Fibroblast of lung (primary cell): ENCODE measurements around the gene GSG1. TPM values are rescaled to one million over a fixed set of nuclear protein-coding genes. Genes with fewer than 3 reads are reported as not detected.

Source experiments
- DNase-seq, 2 donors: peaks; one replicate each; pipeline versions ENCODE4 v3.0.0 to v3.0.0-alpha.2; 2010; ENCODE audit warnings: low read depth in 2 of 2
- H2AFZ ChIP-seq: 2 replicates; pipeline ENCODE4 v1.5.1; 2012; ENCODE audit warnings: low read length, control low read depth, inconsistent platforms
- H3K27ac ChIP-seq: 2 replicates; pipeline ENCODE4 v1.5.1; 2011; ENCODE audit warnings: low read length, control low read depth; ENCODE audit not compliant: insufficient read depth
- H3K27me3 ChIP-seq: 2 replicates; pipeline ENCODE4 v1.5.1; 2011; ENCODE audit warnings: mild to moderate bottlenecking, low read length; ENCODE audit not compliant: control insufficient read depth, insufficient read depth
- H3K36me3 ChIP-seq: 2 replicates; pipeline ENCODE4 v1.5.1; 2011; ENCODE audit warnings: low read length; ENCODE audit not compliant: control insufficient read depth, insufficient read depth
- H3K4me1 ChIP-seq: 2 replicates; pipeline ENCODE4 v1.5.1; 2011; ENCODE audit warnings: low read length; ENCODE audit not compliant: control insufficient read depth, insufficient read depth; ENCODE audit errors: extremely low read depth
- H3K4me2 ChIP-seq: 2 replicates; pipeline ENCODE4 v1.5.1; 2011; ENCODE audit warnings: low read length, control low read depth; ENCODE audit not compliant: insufficient read depth; ENCODE audit errors: extremely low read depth
- H3K4me3 ChIP-seq, 4 experiments: fragments of 200-600 bp in 1 of 4; sonication (generic) in 1 of 4; replicated peaks in 1 of 4; 2 replicates each; pipeline ENCODE4 v1.5.1; 2011 to 2016; ENCODE audit warnings: low read length in 4 of 4, low read depth in 3 of 4, mild to moderate bottlenecking in 3 of 4, control low read depth in 2 of 4, inconsistent platforms in 1 of 4, mixed read lengths in 1 of 4; ENCODE audit not compliant: insufficient read depth in 1 of 4; ENCODE audit errors: control extremely low read depth in 1 of 4
- H3K79me2 ChIP-seq: 2 replicates; pipeline ENCODE4 v1.5.1; 2012; ENCODE audit warnings: mild to moderate bottlenecking, low read length, inconsistent platforms; ENCODE audit not compliant: control insufficient read depth, insufficient read depth
- H3K9ac ChIP-seq: 2 replicates; pipeline ENCODE4 v1.5.1; 2011; ENCODE audit warnings: mild to moderate bottlenecking, low read length, control low read depth; ENCODE audit not compliant: insufficient read depth
- H3K9me3 ChIP-seq: 2 replicates; pipeline ENCODE4 v1.5.1; 2012; ENCODE audit warnings: low read depth, low read length; ENCODE audit not compliant: control insufficient read depth, insufficient read depth
- H4K20me1 ChIP-seq: 2 replicates; pipeline ENCODE4 v1.5.1; 2011; ENCODE audit warnings: low read length; ENCODE audit not compliant: control insufficient read depth, insufficient read depth; ENCODE audit errors: extremely low read depth
- EZH2 ChIP-seq: IDR thresholded peaks from 2 replicates; pipeline ENCODE4 v1.5.1; 2012; ENCODE audit warnings: low read length, control low read depth, mild to moderate bottlenecking; ENCODE audit errors: missing control alignments
- polyA plus RNA-seq, 2 donors: library from polyadenylated mRNA; depleted of rRNA in 1 of 2; stranded (reverse) in 1 of 2; unstranded in 1 of 2; fragments of >200 nt; gene quantifications; 2 replicates each; pipeline ENCODE4 v1.2.1, GENCODE V29; 2011 to 2012; ENCODE audit warnings: missing spikeins in 1 of 2
- total RNA-seq: library from RNA; depleted of rRNA; stranded (reverse); fragments of >200 nt; gene quantifications from 2 replicates; pipeline ENCODE4 v1.2.1, GENCODE V29; 2014
- TF ChIP-seq, protein P1 (sequence below), 2 donors: IDR thresholded peaks in 1 of 2; conservative IDR thresholded peaks in 1 of 2; 1 replicate in 1 of 2; 2 replicates in 1 of 2; pipeline ENCODE4 v1.5.1; 2011 to 2012; ENCODE audit warnings: low read length in 2 of 2, control low read depth in 1 of 2, inconsistent platforms in 1 of 2, low read depth in 1 of 2, mild to moderate bottlenecking in 1 of 2

The GSG1 gene
- total and polyA plus RNA-seq, 2 donors (not counting 1 experiment from before 2014, with no cell fraction given), result 0.66 to 0.93 TPM

DNA sequence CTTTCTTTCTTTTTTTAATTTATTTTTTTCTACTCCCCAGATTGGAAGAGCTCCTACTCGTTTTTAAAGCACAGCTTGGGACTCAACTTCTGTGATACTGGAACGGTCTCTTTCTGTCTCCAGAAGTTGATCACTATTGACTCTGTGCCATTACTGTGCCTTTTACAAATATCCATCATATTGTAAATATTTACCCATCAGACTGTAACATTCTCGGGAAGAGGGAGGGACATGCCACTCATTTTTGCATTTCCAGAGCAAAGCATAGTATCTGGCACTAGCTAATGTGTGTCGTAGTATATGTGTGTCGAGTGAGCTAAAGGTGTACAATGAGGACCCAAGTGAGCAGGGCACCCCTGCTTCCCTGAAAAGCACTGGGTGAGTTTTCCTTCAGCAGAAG lies 24.0 kb upstream of the GSG1 start:
- DNase-seq, result no peak
- Histone ChIP-seq H3K27ac (no peak overlapping the region), H2AFZ (no peak overlapping the region), H3K4me3 (no peak overlapping the region), H3K36me3 (no peaks in the 10 kb centered on the region), H3K27me3 (no peaks in the 10 kb centered on the region), H4K20me1 (no peaks in the 10 kb centered on the region), H3K9me3 (no peaks in the 10 kb centered on the region), H3K4me1 (peaks cover 6% of the 10 kb centered on the region), H3K4me2 (no peak overlapping the region), H3K79me2 (no peaks in the 10 kb centered on the region), H3K9ac (no peak overlapping the region)
- TF ChIP-seq, protein P1, sequence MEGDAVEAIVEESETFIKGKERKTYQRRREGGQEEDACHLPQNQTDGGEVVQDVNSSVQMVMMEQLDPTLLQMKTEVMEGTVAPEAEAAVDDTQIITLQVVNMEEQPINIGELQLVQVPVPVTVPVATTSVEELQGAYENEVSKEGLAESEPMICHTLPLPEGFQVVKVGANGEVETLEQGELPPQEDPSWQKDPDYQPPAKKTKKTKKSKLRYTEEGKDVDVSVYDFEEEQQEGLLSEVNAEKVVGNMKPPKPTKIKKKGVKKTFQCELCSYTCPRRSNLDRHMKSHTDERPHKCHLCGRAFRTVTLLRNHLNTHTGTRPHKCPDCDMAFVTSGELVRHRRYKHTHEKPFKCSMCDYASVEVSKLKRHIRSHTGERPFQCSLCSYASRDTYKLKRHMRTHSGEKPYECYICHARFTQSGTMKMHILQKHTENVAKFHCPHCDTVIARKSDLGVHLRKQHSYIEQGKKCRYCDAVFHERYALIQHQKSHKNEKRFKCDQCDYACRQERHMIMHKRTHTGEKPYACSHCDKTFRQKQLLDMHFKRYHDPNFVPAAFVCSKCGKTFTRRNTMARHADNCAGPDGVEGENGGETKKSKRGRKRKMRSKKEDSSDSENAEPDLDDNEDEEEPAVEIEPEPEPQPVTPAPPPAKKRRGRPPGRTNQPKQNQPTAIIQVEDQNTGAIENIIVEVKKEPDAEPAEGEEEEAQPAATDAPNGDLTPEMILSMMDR (conservative IDR thresholded peaks at IDR 0.05 in 1 of 2, IDR thresholded peaks at IDR 0.05 in 1 of 2; ENCODE audit: low read depth in 1 of 2, low read length in 2 of 2), result no peak
- TF ChIP-seq EZH2, result no peak

DNA sequence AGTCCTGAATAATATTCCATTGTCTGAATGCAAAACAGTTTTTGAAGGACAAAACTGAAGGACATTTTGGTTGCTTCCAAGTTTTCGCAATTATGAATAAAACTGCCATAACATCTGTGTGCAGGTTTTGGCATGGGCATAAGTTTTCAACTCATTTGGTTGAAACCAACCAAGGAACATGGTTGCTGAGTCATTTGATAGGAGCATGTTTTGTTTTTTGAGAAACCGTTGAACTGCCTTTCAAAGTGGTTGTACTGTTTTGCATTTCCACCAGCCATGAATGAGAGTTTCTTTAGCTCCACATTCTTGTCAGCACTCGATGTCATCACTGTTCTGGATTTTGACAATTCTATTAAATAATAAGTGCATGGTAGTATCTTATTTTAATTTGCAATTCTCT lies 23.0 kb upstream of the GSG1 start:
- Histone ChIP-seq H3K79me2 (no peaks in the 10 kb centered on the region), H4K20me1 (no peaks in the 10 kb centered on the region), H3K4me2 (no peak overlapping the region), H3K36me3 (no peaks in the 10 kb centered on the region), H3K4me3 (no peak overlapping the region), H3K27ac (no peak overlapping the region), H3K9ac (no peak overlapping the region), H3K4me1 (peaks cover 6% of the 10 kb centered on the region), H3K9me3 (no peaks in the 10 kb centered on the region), H2AFZ (no peak overlapping the region), H3K27me3 (no peaks in the 10 kb centered on the region)
- TF ChIP-seq, protein P1 (conservative IDR thresholded peaks at IDR 0.05 in 1 of 2, IDR thresholded peaks at IDR 0.05 in 1 of 2; ENCODE audit: low read depth in 1 of 2, low read length in 2 of 2), result no peak
- no peak for TF ChIP-seq EZH2
- peak in 1 of 2 donors; percentile 20 for DNase-seq

DNA sequence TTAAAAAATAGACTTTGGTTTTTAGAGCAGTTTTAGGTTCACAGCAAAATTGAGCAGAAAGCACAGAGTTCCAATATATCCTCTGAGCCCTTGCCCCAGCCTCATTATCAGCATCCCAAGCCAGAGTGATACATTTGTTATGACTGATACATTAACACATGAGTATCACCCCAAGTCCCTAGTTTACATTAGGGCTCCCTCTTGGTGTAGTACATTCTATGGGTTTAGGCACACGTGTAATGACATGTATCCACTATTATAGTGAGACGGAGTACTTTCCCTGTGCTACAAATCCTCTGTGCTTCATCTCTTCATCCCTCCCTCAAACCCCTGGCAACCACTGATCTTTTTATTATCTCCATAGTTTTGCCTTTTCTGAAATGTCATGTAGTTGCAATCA lies 22.5 kb upstream of the GSG1 start:
- no peaks in the 10 kb centered on the region for H3K27me3 ChIP-seq
- no peak overlapping the region for H3K27ac ChIP-seq
- no peak for DNase-seq
- no peaks in the 10 kb centered on the region for H3K9me3 ChIP-seq
- H3K4me3 ChIP-seq, result no peak overlapping the region
- H2AFZ ChIP-seq, result no peak overlapping the region
- H4K20me1 ChIP-seq, result no peaks in the 10 kb centered on the region
- H3K4me1 ChIP-seq, result peaks cover 6% of the 10 kb centered on the region
- no peaks in the 10 kb centered on the region for H3K36me3 ChIP-seq
- H3K9ac ChIP-seq, result no peak overlapping the region
- no peak overlapping the region for H3K4me2 ChIP-seq
- TF ChIP-seq EZH2, result no peak
- TF ChIP-seq, protein P1 (conservative IDR thresholded peaks at IDR 0.05 in 1 of 2, IDR thresholded peaks at IDR 0.05 in 1 of 2; ENCODE audit: low read depth in 1 of 2, low read length in 2 of 2), result no peak
- H3K79me2 ChIP-seq, result no peaks in the 10 kb centered on the region
